Activated naive CD8-positive, alpha-beta T cell treated with anti-CD3 and anti-CD28 coated beads, Interleukin-2, amount 10 ng/mL, durations not matched to agents 7 days and 5 days (primary cell): ENCODE data around the gene PABPN1. TPM values are rescaled to one million over a fixed set of nuclear protein-coding genes. Genes with fewer than 3 reads are reported as not detected.
A peak's percentile ranks its signal among the peaks of the same experiment; 100 is the strongest.
"Not testable (repeated sequence)": the region's sequence is repeated elsewhere in the genome, so short reads cannot be mapped to it uniquely, and the experiment has no call there.

ENCODE experiments used
- ATAC-seq: fragments of 150-1000 bp; cut with Tn5 transposase; one replicate; pipeline ENCODE4 v1.10.0; 2021; ENCODE audit warnings: low read depth, moderate library complexity
- POLR2A ChIA-PET: fragments of 350-600 bp; sonication (Branson Sonifier 250); formaldehyde crosslinking; loops from one replicate; lab custom pipeline; 2021; ENCODE audit warnings: antibody characterized with exemption; lab: Charles Lee
- DNase-seq: peaks from one replicate; pipeline ENCODE4 v3.0.0; 2021
- H3K27ac Mint-ChIP-seq: one replicate; pipeline ENCODE4 v1.8.0; 2022; ENCODE audit warnings: mild to moderate bottlenecking, mixed read lengths
- H3K27me3 Mint-ChIP-seq: one replicate; pipeline ENCODE4 v1.8.0; 2022; ENCODE audit warnings: mild to moderate bottlenecking, moderate library complexity, mixed read lengths
- H3K36me3 Mint-ChIP-seq: one replicate; pipeline ENCODE4 v1.8.0; 2021; ENCODE audit warnings: mild to moderate bottlenecking, mixed read lengths
- H3K4me1 Mint-ChIP-seq: one replicate; pipeline ENCODE4 v1.8.0; 2021; ENCODE audit warnings: mixed read lengths
- H3K4me3 Mint-ChIP-seq: one replicate; pipeline ENCODE4 v1.8.0; 2022; ENCODE audit warnings: mild to moderate bottlenecking, moderate library complexity, mixed read lengths
- H3K9me3 Mint-ChIP-seq: one replicate; pipeline ENCODE4 v1.8.0; 2021; ENCODE audit warnings: mixed read lengths
- total RNA-seq, 2 experiments: library from RNA; stranded (reverse); gene quantifications; one replicate each; pipeline ENCODE4 v1.2.3, GENCODE V29; 2021

Gene PABPN1
- total RNA-seq, 2 experiments from 2014 or later = 207 to 208 TPM

DNA sequence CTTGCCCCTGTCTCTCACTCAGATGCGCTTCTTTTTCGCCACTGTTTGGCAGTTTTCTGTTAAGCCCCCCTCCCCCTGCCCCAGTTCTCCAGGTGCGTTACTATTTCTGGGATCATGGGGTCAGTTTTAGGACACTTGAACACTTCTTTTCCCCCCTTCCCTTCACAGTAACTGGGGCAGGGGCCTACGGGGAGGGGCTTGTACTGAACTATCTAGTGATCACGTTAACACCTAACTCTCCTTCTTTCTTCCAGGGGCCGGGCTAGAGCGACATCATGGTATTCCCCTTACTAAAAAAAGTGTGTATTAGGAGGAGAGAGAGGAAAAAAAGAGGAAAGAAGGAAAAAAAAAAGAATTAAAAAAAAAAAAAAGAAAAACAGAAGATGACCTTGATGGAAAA, 3.7 kb downstream of the PABPN1 start:
- Mint-ChIP-seq H3K4me1 (peaks cover 24% of the 10 kb centered on the region), H3K27ac (no peak overlapping the region), H3K4me3 (no peak overlapping the region), H3K27me3 (no peaks in the 10 kb centered on the region), H3K36me3 (peaks cover 19% of the 10 kb centered on the region), H3K9me3 (no peaks in the 10 kb centered on the region)
- POLR2A ChIA-PET = interaction anchor here (1.1 kb wide), 1 partner anchor 55 kb away, joined by 3 read pairs; no protein-coding TSS in a partner anchor
- ATAC-seq = no peak
- DNase-seq = no peak

DNA sequence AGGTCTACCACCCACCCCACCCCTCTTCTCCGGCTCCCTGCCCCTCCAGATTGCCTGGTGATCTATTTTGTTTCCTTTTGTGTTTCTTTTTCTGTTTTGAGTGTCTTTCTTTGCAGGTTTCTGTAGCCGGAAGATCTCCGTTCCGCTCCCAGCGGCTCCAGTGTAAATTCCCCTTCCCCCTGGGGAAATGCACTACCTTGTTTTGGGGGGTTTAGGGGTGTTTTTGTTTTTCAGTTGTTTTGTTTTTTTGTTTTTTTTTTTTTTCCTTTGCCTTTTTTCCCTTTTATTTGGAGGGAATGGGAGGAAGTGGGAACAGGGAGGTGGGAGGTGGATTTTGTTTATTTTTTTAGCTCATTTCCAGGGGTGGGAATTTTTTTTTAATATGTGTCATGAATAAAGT, 4.5 kb downstream of the PABPN1 start:
- H3K4me1 Mint-ChIP-seq = peaks cover 16% of the 10 kb centered on the region
- H3K27me3 Mint-ChIP-seq, ATAC-seq, H3K4me3 Mint-ChIP-seq, H3K27ac Mint-ChIP-seq, DNase-seq, H3K9me3 Mint-ChIP-seq: not testable (repeated sequence)
- H3K36me3 Mint-ChIP-seq = peaks cover 19% of the 10 kb centered on the region
- POLR2A ChIA-PET = interaction anchor here (2.2 kb wide), 1 partner anchor 54 kb away, joined by 11 read pairs; no protein-coding TSS in a partner anchor

DNA sequence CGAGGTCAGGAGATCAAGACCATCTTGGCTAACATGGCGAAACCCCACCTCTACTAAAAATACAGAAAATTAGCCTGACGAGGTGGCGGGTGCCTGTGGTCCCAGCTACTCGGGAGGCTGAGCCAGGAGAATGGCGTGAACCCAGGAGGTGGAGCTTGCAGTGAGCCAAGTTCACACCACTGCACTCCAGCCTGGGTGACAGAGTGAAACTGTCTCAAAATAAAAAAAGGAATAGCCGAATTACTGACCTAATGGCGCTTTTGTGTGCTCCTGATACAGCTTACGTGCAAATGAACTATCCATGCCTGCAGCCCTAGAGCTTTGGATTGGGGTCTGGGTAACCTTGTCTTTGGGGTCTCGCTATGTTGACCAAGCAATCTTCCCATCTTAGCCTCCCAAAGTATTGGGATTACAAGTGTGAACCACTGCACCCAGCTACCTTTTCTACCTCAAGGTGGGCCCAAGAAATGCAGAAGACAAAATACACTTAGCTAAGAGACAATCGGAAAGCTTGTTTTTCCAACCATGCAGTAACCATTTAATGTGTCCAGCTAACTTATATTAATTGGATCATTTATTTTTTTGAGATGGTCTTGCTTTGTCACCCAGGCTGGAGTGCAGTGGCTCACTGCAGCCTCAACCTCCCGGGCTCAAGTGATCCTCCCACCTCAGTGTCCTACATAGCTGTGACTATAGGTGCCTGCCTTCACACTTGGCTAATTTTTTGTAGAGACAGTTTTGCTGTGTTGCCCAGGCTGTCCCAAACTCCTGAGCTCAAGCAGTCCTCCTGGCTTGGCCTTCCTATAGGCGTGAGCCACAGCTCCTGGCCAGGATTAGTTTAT, 5.5 kb downstream of the PABPN1 start:
- Mint-ChIP-seq H3K36me3 (peaks cover 19% of the 10 kb centered on the region), H3K27me3 (no peaks in the 10 kb centered on the region), H3K9me3 (no peaks in the 10 kb centered on the region), H3K4me3 (no peak overlapping the region), H3K4me1 (peaks cover 16% of the 10 kb centered on the region), H3K27ac (no peak overlapping the region)
- DNase-seq = no peak
- POLR2A ChIA-PET = interaction anchor here (0.9 to 2.2 kb wide), 3 partner anchors 24 to 67 kb away, joined by 3 to 11 read pairs (median 3); partner anchors contain the start of gene PPP1R3E
- ATAC-seq = no peak

DNA sequence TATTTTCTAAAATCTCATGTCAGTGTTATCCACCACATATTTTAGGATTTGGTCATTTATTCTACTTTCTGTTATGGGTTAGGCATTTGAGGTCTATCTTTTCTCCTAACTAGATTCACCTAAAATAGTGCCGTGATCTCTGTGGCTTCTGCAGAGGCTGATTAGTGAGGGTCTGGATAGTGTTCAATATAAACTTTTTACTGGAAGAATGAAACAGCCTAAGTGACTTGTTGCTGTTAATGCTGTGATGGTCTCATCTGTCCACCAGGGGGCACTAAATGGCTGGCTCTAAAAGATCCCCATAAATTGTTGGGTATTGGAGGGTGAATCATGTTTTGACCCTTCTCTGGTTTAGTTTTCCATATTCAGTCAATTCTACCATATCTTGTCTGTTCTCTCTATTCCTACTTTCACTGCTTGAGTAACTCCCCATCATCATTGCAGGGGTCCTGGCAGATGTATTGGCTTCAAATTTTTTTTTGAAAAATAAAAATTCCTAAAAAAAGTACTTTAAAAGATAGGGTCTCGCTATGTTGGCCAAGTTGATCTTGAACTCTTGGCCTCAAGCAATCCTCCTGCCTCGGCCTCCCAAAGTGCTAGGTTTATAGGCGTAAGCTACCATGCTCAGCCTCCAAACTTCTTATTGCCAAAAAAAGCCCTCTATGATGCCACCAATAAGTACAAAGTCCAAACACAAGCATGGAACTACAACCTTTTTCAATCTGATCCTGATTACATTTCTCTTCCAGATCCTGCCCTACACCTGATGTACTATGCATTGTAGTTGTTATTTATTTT, 6.9 kb downstream of the PABPN1 start:
- Mint-ChIP-seq H3K27ac (no peak overlapping the region), H3K36me3 (peaks cover 13% of the 10 kb centered on the region), H3K27me3 (no peaks in the 10 kb centered on the region), H3K4me1 (peaks cover 7% of the 10 kb centered on the region), H3K4me3 (no peak overlapping the region), H3K9me3 (no peaks in the 10 kb centered on the region)
- POLR2A ChIA-PET = no interaction called here
- no peak for DNase-seq
- ATAC-seq = peak; percentile 66

DNA sequence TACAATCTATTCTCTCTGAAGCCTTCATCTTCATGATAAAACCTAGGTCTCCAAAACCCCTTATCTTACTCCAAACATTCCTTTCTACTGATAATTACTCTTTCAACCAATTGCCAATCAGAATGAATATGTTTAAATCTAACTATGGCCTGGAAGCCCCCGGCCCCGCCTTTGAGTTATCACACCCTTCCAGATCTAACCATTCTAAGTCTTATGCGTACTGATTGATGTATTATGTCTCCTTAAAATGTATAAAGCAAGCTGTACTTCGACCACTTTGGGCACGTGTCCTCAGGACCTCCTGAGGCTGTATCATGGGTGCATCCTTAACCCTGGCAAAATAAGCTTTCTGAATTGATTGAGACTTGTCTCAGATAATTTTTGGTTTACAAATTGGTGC, 14.4 kb downstream of the PABPN1 start:
- H3K4me3 Mint-ChIP-seq = no peak overlapping the region
- peaks cover 3% of the 10 kb centered on the region for H3K9me3 Mint-ChIP-seq
- no peaks in the 10 kb centered on the region for H3K36me3 Mint-ChIP-seq
- DNase-seq (no peak), ATAC-seq (no peak)
- peaks cover 14% of the 10 kb centered on the region for H3K27me3 Mint-ChIP-seq
- H3K27ac Mint-ChIP-seq = no peak overlapping the region
- H3K4me1 Mint-ChIP-seq = no peaks in the 10 kb centered on the region
- POLR2A ChIA-PET = no interaction called here

DNA sequence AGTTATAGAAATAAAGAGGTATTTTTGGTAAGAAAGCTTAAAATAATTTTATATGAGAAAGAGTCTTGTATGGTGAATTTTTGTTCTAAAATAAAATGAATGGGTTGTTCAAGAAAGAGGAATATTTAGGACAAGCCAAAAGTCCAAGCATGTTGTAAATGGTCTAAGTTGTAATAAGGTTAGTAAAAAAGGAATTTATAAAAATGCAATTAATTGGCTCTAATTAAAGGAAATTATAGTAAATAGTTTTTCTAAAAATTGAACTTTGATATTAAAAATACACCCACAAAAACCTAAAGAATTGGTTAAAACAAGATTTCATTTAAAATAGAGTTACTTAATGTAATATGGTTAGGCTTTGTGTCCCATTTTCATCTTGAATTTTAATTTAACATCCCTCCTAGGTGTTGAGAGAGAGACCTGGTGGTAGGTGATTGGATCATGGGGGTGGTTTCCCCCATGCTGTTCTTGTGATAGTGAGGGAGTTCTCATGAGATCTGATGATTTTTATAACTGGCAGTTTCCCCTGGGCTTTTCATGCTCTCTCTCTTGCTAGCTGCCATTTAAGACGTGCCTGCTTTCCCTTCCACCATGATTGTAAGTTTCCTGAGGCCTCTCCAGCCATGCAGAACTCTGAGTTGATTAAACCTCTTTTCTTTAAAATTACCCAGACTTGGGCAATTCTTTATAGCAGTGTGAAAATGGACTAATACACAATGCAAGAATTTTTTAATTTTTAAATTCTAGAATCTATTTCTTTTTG, 18.4 kb downstream of the PABPN1 start:
- Mint-ChIP-seq H3K27ac (no peak overlapping the region), H3K4me1 (no peaks in the 10 kb centered on the region), H3K27me3 (peaks cover 30% of the 10 kb centered on the region), H3K36me3 (no peaks in the 10 kb centered on the region), H3K4me3 (no peak overlapping the region), H3K9me3 (peaks cover 3% of the 10 kb centered on the region)
- DNase-seq = no peak
- POLR2A ChIA-PET = no interaction called here
- no peak for ATAC-seq

DNA sequence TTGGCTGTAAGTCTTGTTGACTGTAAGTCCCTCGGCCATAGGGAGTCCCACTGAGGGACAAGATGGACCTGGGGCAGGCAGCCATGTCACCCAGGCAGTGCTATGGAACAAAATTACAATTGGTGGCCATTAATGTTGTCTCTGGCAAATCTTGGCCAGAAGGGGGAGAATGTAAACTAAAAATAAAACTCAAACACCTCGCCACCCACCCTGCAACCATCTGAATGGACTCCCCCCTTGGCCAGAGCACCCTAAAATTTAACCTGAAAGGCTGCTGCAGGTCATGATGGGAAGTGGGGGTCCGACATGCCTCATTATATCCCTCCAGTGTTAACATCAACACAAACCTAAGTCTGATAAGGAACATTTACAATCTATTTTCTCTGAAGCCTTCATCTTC, 23.2 kb downstream of the PABPN1 start:
- no peaks in the 10 kb centered on the region for H3K4me1 Mint-ChIP-seq
- H3K36me3 Mint-ChIP-seq = no peaks in the 10 kb centered on the region
- ATAC-seq (no peak), DNase-seq (no peak)
- no peak overlapping the region for H3K4me3 Mint-ChIP-seq
- H3K27ac Mint-ChIP-seq = no peak overlapping the region
- peaks cover 25% of the 10 kb centered on the region for H3K27me3 Mint-ChIP-seq
- no peaks in the 10 kb centered on the region for H3K9me3 Mint-ChIP-seq
- POLR2A ChIA-PET = no interaction called here

DNA sequence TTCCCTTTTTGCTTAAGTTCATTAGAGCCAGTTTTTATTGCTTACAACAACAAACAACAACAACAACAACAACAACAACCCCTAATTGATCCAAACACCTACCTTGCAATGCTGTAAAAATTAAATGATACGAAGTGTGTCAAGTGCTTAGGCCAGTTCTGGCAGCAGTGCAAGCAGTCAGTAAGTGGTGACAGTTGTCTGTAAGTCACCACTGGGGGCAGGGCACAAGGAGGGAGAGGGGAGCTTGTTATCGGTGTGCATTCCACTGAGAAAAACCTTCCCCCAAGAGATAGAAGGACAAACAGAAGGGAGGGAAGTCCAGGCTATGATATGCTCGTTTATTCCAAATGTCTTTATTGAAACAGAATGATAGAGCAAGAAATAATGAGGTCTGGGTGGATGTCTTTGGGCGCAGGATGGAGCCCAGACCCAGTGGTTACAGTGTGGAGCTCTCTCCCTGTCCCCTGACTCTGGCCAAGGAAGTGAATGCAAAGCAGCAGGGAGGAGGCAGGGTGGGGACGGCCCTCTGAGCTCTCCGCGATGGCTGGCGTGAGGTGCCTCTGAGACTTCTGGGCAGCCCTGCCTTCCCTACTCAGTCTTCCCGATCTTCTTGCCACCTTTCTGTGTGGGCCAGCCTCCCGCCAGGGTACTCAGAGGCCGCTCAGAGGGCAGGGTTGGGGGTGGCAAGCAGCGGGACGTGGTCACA, 24.9 kb downstream of the PABPN1 start:
- H3K36me3 Mint-ChIP-seq = peaks cover under 1% of the 10 kb centered on the region
- ATAC-seq (no peak), DNase-seq (no peak)
- peaks cover under 1% of the 10 kb centered on the region for H3K4me1 Mint-ChIP-seq
- POLR2A ChIA-PET = interaction anchor here (0.6 kb wide), 1 partner anchor 54 kb away, joined by 3 read pairs; no protein-coding TSS in a partner anchor
- H3K4me3 Mint-ChIP-seq = no peak overlapping the region
- H3K9me3 Mint-ChIP-seq = no peaks in the 10 kb centered on the region
- no peak overlapping the region for H3K27ac Mint-ChIP-seq
- peaks cover 24% of the 10 kb centered on the region for H3K27me3 Mint-ChIP-seq

DNA sequence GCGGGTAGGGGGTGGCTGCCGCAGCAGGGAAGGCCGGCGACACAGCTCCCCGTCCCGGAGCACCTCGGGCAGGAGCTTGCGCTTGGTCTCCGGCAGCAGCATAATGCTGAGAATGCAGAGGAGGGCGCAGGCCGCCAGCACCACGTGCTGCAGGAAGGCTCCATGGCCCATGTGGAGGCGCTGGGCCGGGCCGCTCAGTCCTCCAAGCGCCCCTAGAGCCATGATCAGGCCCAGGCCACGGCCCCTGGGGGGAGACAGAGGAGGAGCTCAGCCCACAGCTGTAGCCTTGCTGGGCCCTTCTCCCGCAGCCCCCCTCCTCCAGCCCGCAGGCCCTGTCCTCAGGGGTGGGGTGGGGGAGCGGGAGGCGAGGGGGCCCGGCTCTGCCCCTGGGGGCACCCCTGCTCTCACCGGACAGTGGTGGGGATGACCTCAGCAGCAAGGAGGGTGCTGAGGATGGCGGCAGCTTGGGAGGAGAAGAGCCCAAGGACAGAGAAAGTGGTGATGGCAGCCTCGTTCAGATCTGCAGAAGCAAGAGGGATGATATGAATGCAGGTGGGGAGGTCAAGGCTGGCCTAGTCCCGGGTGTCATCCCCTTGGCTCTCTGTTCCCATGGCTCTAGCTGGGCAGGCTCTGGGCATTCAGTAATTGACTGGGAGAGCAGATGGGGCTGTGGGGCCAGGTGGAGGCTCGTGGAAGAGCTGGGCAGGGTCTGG, 25.6 kb downstream of the PABPN1 start:
- Mint-ChIP-seq H3K4me3 (no peak overlapping the region), H3K27ac (no peak overlapping the region), H3K27me3 (peaks cover 26% of the 10 kb centered on the region), H3K9me3 (no peaks in the 10 kb centered on the region), H3K4me1 (peaks cover 2% of the 10 kb centered on the region), H3K36me3 (peaks cover 2% of the 10 kb centered on the region)
- POLR2A ChIA-PET = no interaction called here
- ATAC-seq = no peak
- no peak for DNase-seq

DNA sequence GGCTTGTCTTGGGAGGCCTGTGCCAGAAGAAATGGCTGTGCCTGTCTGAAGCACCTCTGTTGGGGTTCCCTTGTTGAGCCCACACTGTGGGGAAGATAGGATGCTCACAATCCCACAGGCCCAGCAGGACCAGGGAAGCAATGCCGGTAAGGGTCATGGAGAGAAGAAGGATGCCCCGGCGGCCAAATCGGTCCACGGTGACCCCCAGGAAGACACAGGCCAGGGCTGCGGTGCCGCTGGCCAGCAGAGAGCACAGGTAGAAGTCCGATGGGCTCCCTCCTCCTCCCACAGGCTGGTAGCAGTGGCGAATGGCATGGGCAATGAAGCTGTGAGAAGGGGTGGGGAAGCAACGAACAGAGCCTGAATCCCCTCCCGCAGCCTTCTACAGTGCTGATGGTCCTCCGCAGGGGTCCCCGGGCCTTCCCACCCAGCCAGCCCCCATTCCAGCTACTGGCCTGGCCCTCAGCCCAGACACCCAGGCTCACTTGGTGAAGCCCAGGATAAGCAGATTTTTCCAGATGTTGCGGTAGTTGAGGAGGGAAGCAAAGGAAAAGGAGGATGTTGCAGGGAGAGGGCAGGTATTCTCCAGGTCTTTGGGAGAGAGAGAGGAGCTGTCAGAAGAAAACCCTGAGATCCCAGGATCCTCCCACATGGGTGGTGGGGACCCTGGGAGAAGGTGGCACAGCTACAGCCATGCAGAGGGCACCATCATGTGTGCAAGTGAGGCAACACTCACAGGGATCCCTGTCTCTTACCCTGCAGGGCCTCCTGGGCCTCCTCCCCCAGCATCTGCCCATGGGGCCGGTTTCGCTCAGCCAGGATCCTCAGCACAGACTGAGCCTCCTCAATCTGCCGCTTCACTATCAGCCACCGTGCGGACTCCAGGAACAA, 26.4 kb downstream of the PABPN1 start:
- POLR2A ChIA-PET = no interaction called here
- Mint-ChIP-seq H3K4me3 (no peak overlapping the region), H3K9me3 (no peaks in the 10 kb centered on the region), H3K36me3 (peaks cover 2% of the 10 kb centered on the region), H3K27ac (no peak overlapping the region), H3K4me1 (peaks cover 2% of the 10 kb centered on the region), H3K27me3 (peaks cover 21% of the 10 kb centered on the region)
- ATAC-seq = no peak
- DNase-seq = no peak

DNA sequence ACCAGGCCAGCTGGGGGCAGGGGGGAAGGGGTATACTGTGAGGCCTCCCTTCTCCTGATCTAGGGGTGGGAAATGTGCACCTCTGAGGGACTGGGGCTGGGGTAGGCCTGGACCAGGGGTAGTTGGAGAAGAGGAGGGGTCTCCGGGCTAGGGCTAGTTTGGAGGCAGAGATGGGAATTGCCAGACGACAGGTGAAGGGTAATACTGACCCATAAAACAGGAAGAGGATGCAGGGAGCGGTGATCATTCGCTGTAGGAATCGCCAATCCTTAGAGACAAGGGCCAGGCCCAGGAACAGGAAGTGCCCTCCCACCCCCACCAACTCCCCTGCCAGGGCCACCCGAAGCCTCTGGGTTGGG, 27.0 kb downstream of the PABPN1 start:
- ATAC-seq (no peak), DNase-seq (no peak)
- Mint-ChIP-seq H3K4me1 (peaks cover 6% of the 10 kb centered on the region), H3K27ac (peak overlapping the region; percentile 36), H3K9me3 (no peaks in the 10 kb centered on the region), H3K36me3 (peaks cover 2% of the 10 kb centered on the region), H3K4me3 (no peak overlapping the region), H3K27me3 (peaks cover 23% of the 10 kb centered on the region)
- POLR2A ChIA-PET = interaction anchor here (0.7 kb wide), 1 partner anchor 28 kb away, joined by 3 read pairs; no protein-coding TSS in a partner anchor
